Tongue (tissue), 2 donors: ENCODE results near the gene TNFRSF14. TPM values are rescaled to one million over a fixed set of nuclear protein-coding genes. Genes with fewer than 3 reads are reported as not detected.
A peak's percentile ranks its signal among the peaks of the same experiment; 100 is the strongest.

Experiments
- DNase-seq: peaks from one replicate; pipeline ENCODE4 v3.0.0-alpha.2; 2015
- total RNA-seq: library from RNA; depleted of rRNA; stranded (reverse); fragments of >200 nt; gene quantifications from one replicate; pipeline ENCODE4 v1.2.3, GENCODE V29; 2014

TNFRSF14 gene
- total RNA-seq, 1 donor from 2014 or later = 17.6 TPM

DNA sequence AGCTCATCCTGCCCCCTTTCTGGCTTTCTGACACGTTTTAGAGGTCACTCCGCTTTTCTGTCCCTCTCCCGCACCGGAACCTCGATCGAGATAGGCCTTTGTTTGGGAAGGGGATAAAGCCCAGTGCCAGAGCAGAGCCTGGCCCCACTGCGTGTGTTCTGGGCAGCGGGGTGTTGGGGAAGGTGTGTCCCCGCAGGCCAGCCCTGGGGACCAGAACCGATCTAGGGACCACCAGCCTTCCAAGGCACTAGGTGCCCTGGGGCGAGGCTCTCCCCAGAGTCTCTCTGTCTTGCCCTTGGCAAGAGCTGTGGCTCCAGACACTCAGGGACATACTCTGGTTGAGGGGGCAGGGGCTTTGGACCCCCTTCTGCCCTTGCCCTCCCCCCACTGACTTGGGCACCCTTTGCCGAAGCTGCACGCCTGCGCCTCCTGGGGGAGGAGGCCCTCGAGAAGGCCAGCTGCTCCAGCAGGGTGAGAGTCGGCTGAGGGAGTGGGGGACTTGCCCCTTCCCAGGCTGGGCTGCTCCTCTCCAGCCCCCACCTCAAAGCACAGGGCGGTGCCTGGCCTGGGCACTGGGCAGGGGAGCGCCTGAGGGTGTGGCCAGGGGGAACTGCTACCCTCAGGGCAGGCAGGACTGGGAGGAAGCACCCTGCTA is 46.8 kb downstream of the TNFRSF14 start:
- DNase-seq = no peak

DNA sequence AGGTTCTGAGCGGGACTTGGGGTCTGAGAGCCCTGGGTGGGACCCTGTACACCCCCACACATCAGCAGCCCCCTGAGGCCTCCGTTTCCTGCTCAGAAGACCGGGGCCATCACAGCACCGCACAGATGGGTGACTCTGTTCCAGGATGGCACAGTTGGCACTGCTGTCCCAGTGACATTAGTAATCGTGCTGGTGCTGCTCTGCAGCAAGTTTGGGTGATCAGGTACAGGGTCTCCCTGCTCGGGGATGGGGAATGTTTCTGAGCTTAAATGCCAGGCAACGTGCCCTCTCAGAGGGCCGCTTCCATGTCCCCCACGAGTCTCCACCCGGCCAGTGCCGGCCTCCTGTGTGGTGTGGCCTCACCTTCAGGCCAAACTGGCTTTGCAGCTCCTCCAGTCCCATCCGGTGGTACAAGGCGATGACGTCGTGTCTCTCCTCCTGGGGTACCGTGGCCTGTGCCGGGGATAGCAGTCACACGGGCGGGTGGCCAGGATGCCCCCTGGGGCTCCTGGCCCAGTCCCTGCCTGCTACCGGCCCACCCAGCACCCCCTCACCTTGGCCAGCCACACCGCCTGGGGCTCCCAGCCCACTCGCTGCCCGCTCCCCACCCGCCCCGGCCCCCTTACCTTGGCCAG is 47.5 kb downstream of the TNFRSF14 start:
- no peak for DNase-seq

DNA sequence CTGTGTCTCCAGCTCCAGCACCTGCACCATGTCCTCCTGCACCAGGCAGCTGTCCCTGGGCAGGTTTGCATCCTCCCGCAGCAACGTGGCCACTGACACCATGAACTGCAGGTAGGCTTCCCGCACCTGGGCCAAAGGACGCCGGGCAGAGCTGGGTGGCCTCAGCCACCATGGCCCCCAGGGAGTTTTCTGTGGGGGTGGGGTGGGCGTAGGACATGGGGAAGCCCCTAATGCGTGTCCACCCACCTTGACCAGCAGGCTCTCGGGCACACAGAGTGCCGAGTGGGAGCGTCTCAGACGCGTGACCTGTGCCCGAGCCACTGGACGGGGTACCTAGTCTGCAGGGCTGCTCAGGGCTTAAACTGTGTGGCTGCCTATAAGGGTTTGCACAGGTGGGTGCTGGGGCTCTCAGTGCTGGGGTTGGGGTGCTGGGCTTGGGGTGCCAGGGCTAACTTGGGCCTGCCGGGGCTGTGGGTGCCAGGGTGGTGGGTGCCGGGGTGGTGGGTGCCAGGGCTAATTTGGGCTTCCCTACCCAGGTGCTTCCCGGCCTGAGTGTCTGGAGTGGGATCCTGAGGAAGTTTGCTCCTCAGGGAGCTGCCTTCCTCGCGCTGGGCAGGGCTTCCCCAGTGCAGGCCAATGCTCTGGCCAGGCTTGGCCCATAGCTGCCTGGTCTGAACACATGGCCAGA is 48.1 kb downstream of the TNFRSF14 start:
- no peak for DNase-seq

DNA sequence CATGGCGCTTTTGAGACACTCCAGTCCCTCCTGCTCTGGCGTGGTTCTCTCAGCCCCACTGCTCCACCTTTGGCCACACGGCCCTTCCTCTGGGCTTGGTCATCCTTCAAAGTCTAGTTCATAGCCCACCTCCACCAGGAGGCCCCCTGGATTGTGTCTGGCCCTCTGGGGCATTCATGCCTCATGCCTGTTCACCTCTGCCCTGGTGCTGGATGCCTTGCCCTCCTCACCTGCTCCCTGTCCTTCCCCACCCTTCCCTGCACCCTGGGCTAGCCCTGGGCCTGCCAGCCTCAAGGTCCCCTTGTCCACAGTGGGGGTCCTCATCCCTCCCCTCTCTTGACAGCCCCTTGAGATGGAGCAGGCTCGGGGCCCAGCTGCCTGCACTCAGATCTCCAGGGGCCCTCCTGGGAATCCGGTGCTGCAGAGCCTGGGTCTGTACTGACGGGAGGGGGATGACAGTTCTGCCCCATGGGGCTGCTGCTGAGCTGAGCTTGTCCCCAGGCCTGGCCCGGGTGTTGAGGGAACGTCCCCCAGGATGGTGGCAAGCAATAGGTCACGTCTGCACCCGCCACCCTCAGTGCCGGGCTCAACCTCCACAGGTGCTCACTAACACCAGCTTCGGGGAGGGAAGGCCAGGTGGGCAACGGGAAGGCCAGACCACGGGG is 48.8 kb downstream of the TNFRSF14 start:
- no peak for DNase-seq

DNA sequence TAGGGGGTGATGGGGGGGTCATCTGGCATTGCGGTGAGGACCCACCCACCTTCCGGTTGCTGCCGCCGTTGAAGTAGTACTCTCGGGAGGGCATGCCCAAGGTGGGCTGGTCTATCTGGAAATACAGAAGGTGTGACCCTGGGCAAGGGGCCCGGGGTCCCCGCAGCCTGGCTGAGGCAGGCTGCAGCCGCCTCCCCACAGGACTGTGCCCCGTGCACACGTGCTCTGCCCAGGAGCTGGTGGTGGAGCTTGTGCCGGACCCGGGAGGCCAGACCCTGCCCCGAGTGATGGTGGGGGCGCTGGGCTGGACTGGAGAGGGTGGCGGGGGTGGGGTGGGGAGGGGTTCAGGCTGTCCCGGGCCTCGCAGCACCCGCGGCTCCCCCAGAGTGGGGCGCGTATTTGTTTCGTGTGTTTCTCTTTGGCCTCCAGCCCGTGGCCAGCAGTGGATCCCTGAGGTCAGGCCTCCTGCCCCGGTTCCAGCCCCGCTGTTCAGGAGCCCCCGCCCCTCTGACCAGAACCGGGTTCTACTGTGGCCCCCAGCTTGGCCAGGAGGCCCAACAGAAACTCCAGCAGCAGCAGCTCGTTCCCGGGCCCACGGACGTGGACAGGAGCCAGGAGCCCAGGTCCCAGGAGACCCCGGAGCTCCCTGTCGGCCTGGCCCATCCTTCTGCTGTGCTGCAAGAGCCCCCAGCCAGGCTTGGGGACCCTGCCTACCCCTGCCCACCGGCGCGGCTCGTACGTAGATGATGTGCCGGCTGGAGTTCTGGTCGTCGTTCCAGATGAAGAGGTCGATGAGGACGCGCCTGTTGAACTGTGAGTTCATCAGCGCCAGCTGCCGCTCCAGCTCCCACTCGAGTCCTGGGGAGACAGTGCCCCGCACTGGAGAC is 49.6 kb downstream of the TNFRSF14 start:
- DNase-seq = no peak

DNA sequence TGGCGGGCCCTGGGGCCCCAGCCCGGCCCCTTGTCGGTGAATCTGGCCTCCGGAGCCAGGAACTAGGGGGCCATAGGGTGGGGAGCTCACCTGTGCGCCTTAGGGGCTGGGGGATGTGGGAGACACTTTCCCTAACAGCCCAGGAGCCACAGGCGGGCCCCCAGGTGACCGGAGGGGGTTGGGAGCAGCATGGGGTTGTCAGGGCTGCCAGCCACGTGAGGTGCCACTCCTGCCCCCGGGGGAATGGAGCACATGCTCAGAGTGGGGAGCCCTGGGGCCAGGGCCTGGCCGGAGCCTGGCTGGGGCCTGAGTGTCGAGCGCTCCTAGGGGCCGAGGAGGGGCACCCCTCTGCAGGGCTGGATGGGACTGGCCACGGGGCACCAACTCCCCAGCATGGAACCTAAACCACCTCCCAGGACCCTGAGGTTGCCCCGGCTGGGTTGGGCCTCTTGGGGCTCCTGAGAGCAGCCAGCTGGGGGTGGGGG is 50.3 kb downstream of the TNFRSF14 start:
- DNase-seq = no peak

DNA sequence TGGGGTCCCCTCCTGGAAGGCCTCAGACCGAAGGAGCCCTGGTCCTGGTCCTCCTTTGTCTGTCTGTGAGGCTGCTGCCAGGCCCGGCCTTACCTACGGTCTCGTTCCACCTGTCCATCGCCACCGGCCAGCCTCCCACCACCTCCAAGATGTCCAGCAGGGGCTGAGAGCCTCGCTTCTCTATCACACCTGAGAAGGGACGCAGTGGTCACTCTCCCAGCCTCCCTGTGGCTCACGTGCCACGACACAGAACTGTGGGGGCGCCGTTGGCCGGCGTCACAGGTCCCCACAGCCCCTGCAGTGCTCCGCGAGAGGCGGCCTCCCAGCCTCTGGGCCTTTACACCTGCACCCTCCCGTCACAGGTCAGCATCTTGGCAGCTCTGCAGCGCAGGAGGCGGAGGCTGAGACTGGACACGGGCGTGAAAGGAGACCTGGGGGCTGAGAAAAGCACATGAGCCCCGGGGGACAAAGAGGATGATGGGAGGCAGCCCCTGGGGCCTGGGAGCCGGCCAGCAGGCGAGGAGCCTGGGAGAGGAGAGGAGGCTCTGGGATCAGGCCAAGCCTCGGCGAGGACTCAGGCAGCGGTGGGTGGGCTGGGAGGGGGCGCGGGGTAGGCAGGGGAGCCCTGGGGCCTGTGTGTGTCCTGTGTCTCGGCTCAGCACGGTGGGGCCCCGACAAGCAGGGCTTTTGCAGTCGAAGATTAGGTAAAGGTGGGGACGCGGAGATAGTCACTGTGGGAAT is 50.9 kb downstream of the TNFRSF14 start:
- DNase-seq = no peak

DNA sequence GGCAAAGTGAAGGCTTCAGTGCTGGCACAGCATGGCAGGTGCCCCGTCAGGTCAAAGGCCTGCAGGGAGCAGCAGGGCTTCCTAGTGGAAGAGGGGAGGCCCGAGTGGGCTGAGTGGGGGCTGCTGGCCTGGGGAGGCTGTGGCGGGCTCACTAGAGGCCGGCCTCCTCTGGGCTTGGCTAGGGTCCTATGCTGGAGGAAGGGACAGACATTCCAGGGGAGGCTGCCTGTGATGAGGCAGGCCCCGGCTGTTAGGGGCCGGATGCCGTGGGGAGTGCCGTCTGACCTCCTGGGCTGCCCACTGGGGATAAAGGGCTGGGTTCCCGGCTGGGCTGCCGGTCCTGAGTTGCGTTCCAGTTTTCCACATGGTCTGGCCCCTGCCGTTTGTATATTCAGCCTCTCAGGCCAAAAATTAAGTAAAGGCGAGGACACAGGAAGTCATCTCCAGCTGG is 51.5 kb downstream of the TNFRSF14 start:
- DNase-seq = peak; percentile 56

DNA sequence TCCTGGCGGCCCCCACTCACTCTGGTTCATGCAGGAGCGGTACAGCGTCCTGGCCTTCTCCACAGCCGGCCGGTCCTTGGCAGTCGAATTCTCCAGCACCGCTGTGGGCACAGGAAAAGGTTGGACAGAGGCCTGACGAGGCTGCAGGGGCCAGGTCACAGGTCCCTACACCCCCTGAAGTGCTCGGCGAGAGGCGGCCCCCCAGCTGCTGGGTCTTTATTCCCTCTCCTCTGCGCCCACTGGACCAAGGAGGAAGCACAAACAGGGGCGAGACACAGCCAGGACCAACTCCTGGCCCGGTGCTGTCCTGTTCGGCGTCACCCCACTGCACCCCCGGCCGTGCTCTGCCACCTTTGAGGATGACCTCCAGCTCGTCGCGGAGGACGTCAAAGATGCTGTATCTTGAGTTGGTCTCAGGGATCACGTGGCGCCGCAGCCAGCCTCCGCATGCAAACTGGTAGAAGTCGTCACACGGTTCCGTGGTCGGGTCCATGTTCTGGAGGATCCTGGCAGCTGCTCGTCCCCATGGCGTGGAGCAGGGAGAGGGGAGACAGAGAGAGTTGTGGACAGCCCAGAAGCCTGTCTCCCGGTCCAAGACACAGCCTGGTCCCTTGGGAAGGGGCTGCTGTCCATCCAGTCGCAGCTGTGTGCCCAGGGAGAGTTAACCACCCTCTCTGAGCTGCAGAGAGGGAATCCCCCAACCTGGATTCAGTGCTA is 53.3 kb downstream of the TNFRSF14 start:
- DNase-seq = no peak

DNA sequence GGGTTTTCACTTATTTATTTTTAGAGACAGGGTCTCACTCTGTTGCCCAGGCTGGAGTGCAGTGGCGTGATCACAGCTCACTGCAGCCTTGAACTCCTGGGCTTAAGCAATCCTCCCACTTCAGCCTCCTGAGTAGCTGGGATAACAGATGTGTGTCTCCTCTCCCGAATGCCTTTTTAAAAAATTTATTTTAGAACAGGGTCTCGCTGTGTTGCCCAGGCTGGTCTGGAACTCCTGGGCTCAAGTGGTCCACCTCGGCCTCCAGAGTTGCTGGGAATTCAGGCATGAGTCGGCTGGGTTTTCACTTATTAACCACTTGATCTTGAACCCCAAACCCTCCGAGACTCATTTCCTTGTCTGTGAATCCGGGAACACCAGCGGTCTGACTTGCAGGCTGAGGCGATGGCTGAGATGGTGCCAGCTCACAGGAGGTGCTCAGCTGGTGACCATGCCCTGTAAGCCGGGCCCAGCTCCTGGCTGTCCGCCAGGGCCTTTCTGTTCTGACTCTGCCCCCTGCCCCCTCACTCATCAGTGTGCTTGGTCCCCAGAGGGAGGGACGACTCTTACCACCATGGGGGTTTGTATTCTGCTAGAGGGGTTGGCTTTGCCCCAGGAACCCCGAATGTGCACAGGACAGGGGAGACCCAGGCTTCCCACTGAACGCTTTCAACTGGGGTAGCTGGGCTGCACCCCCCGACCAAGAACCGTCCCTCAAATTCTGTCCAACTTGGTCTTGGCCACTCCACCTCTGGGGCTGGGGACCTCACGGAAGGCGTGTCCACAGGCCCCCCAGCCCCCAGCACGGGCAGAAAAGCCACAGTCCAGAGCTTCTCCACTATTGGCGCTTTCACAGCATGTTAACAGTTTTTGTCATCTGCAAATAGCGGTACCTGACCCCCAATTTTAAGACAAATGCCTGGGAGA is 54.1 kb downstream of the TNFRSF14 start:
- DNase-seq = no peak

DNA sequence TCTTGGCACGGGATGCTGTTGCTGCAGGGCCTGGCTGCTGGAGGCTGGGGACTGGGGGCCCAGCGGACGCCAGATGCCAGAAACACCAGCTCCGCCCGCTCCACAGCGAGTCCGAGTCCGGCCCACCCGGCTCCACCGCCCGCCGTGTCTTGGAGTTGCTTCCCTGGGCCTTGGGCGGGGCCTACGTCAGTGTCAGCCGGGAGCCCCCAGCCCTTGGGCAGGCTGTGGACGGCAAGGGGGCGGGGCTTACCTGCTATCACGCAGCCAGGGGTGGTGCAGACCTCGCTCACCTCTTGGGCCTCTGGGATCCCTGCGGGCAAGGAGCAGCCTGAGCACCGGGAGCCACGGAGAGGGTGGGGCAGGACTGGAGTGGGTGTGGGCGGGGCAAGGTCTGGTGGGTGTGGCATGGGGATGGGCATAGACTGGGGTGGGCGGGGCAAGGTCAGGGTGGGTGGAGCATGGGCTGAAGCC is 54.9 kb downstream of the TNFRSF14 start:
- DNase-seq = peak; percentile 61

DNA sequence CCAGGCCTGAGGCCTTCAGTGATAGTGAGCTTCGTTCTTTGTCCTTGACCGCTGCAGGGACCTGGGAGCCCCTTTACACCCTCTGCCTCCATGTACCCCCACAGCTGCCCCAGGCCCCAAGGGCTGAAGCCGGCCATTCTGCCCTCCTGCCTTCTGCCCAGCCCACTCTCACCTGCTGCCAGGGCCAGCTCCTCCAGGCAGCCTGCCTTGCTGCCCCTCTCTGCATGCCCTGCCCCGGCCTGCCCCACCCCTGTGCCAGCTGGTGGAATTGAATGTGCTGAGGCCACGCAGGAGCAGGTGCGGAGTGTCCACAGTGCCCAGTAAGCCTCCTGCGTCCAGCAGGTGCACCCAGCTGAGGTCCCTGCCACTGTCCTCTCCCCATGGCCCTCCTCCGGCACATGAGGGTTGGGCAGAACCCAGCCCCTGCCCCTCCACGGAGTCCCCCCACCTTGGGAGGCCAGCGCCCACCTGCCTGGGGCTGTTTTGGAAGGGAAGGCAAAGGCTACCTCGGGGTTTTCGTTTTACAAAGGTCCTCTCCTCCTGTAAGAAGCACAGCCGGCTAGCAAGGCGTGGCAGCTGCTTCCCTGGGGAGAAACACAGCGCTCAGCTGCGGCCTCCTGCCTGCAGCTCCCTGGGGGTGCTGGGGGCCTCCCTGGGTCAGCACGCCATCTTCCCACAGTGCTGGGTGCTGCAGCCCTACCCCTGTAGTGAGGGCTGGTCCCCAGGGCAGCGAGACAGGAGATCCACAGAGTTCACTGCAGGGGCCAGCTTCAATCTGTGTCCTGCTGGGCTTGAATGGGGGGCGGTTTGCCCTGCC is 55.7 kb downstream of the TNFRSF14 start:
- DNase-seq = no peak

DNA sequence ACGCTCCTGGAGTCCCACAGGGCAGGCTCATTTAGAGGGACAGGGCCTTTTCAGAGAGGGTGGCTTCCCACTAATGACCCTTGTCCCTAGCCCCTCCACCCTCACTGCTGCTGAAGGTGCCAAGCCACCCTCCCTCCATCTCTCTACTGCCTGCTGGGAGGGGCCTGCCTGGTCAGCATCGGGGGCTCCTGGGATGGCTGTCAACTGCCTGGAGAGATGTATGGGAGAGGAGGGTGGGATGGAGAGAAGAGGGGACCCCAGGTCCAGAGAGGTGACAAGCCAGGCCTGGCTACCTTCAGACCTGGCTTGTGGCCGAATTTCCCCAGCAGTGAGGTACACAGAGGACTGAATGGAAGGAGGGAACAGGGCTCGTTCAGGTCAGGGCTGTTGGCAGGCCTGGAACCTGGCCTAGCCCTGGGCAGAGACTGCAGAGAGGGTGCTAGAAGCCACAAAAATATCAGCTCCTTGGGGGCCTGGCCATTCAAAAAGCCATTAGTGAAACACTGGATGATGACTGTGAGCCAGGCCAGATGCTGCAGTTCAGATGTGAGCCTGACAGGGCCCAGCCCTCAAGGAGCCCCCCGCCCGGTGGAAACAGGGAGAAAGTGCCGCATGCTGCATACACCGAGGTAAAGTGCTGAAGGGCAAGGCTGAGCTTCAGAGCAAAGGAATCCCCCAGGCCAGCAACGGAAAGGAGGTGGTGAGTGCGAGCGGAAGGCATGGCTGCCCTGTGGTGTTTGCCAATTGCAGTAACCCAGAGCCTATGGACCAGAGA is 56.6 kb downstream of the TNFRSF14 start:
- DNase-seq = no peak
